ENCODE measurements around the gene LGR5.

Gene LGR5

DNA sequence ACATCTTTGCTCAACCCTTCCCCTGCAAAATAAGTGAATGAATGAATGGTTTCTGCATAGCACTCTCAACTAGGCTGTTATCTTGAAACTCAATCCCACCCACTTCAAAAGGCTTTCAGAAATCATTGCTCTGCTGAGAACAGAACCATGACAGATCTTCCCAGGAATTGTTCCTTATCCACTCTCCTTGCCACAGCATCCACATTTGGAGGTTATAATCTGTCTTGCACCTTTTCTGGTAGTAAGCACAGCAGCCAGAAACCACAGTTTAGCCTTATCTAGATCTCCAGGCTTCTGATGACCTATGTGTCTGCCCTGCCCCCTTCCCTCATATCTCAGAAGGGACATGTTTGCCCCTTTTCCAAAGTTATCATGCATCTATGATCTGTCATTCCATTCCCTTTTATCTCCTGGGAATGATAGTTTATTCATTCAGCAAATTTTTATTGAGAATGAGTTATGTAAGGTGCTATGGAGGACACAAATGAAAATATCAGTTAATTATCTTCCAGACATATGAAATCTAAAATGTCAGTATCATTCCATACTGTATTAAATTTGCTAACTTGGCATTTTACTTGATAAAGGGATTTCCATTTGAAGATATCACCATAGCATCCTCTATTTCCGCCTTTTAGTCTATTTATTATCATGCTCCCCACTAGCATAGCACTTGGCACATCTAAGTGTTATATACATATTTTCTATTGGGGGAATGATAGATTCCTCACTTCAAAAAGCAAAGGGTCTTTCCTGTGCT lies 21.4 kb downstream of the LGR5 start:
- no peak for TF ChIP-seq CTCF (IDR thresholded peaks at IDR 0.05; ENCODE audit: borderline replicate concordance, extremely low read depth, low read length, poor library complexity, severe bottlenecking)
- TF ChIP-seq EZH2 (IDR thresholded peaks at IDR 0.05; ENCODE audit: borderline replicate concordance, low read depth, low read length, severe bottlenecking), result no peak
- Histone ChIP-seq H3K27ac (ENCODE audit: low read length) (no peak overlapping the region), H3K79me2 (ENCODE audit: insufficient read depth, low read length) (no peaks in the 10 kb centered on the region), H3K4me3 (ENCODE audit: low read depth in 1 of 2, low read length in 2 of 2) (no peak overlapping the region), H3K36me3 (ENCODE audit: insufficient read depth, low read length) (no peaks in the 10 kb centered on the region), H4K20me1 (ENCODE audit: insufficient read depth, low read length) (no peaks in the 10 kb centered on the region), H3K9ac (ENCODE audit: low read depth, low read length) (no peak overlapping the region), H3K4me2 (ENCODE audit: insufficient read depth, low read length) (no peak overlapping the region), H3K4me1 (ENCODE audit: insufficient read depth, low read length) (no peaks in the 10 kb centered on the region), H3K27me3 (ENCODE audit: insufficient read depth, low read length, poor library complexity) (peaks cover 3% of the 10 kb centered on the region), H2AFZ (ENCODE audit: low read depth, low read length) (no peak overlapping the region), H3K9me3 (ENCODE audit: insufficient read depth, low read length, severe bottlenecking) (no peaks in the 10 kb centered on the region)
- ATAC-seq (ENCODE audit: insufficient read depth, low read depth) (no peak), DNase-seq (no peak)

GRCh38 chr12:71461787-71462328 lies 22.3 kb downstream of the LGR5 start:
- Histone ChIP-seq H3K9ac (ENCODE audit: low read depth, low read length) (no peak overlapping the region), H3K9me3 (ENCODE audit: insufficient read depth, low read length, severe bottlenecking) (no peaks in the 10 kb centered on the region), H2AFZ (ENCODE audit: low read depth, low read length) (no peak overlapping the region), H4K20me1 (ENCODE audit: insufficient read depth, low read length) (no peaks in the 10 kb centered on the region), H3K4me2 (ENCODE audit: insufficient read depth, low read length) (no peak overlapping the region), H3K4me1 (ENCODE audit: insufficient read depth, low read length) (no peaks in the 10 kb centered on the region), H3K4me3 (ENCODE audit: low read depth in 1 of 2, low read length in 2 of 2) (no peak overlapping the region), H3K79me2 (ENCODE audit: insufficient read depth, low read length) (no peaks in the 10 kb centered on the region), H3K36me3 (ENCODE audit: insufficient read depth, low read length) (no peaks in the 10 kb centered on the region), H3K27ac (ENCODE audit: low read length) (no peak overlapping the region), H3K27me3 (ENCODE audit: insufficient read depth, low read length, poor library complexity) (no peaks in the 10 kb centered on the region)
- TF ChIP-seq CTCF (IDR thresholded peaks at IDR 0.05; ENCODE audit: borderline replicate concordance, extremely low read depth, low read length, poor library complexity, severe bottlenecking) (no peak), EZH2 (IDR thresholded peaks at IDR 0.05; ENCODE audit: borderline replicate concordance, low read depth, low read length, severe bottlenecking) (no peak)
- no peak for ATAC-seq (ENCODE audit: insufficient read depth, low read depth)
- DNase-seq, result no peak

GRCh38 chr12:71465796-71466195 lies 26.2 kb downstream of the LGR5 start:
- H3K4me2 ChIP-seq (ENCODE audit: insufficient read depth, low read length), result no peak overlapping the region
- no peaks in the 10 kb centered on the region for H3K27me3 ChIP-seq (ENCODE audit: insufficient read depth, low read length, poor library complexity)
- no peaks in the 10 kb centered on the region for H3K79me2 ChIP-seq (ENCODE audit: insufficient read depth, low read length)
- H3K9me3 ChIP-seq (ENCODE audit: insufficient read depth, low read length, severe bottlenecking), result no peaks in the 10 kb centered on the region
- no peak for TF ChIP-seq CTCF (IDR thresholded peaks at IDR 0.05; ENCODE audit: borderline replicate concordance, extremely low read depth, low read length, poor library complexity, severe bottlenecking)
- TF ChIP-seq EZH2 (IDR thresholded peaks at IDR 0.05; ENCODE audit: borderline replicate concordance, low read depth, low read length, severe bottlenecking), result no peak
- no peaks in the 10 kb centered on the region for H4K20me1 ChIP-seq (ENCODE audit: insufficient read depth, low read length)
- H3K4me3 ChIP-seq (ENCODE audit: low read depth in 1 of 2, low read length in 2 of 2), result no peak overlapping the region
- ATAC-seq (ENCODE audit: insufficient read depth, low read depth), result no peak
- no peaks in the 10 kb centered on the region for H3K36me3 ChIP-seq (ENCODE audit: insufficient read depth, low read length)
- H2AFZ ChIP-seq (ENCODE audit: low read depth, low read length), result no peak overlapping the region
- DNase-seq, result no peak
- H3K9ac ChIP-seq (ENCODE audit: low read depth, low read length), result no peak overlapping the region
- no peaks in the 10 kb centered on the region for H3K4me1 ChIP-seq (ENCODE audit: insufficient read depth, low read length)
- no peak overlapping the region for H3K27ac ChIP-seq (ENCODE audit: low read length)

Data from DND-41 (cell line).